Mucosa of descending colon (tissue), 3 donors: ENCODE measurements around the gene GALNT10. TPM values are rescaled to one million over a fixed set of nuclear protein-coding genes. Genes with fewer than 3 reads are reported as not detected.

ENCODE experiments used
- ATAC-seq: fragments of 200-7000 bp; cut with Tn5 transposase; one replicate; pipeline ENCODE4 v1.9.1; 2020; ENCODE audit warnings: mild to moderate bottlenecking, moderate library complexity
- DNase-seq, 3 donors: peaks; one replicate each; pipeline ENCODE4 v3.0.0-alpha.2; 2020
- H3K36me3 ChIP-seq: fragments of 200-600 bp; one replicate; pipeline ENCODE4 v1.8.0; 2021; ENCODE audit warnings: low read depth, mild to moderate bottlenecking
- H3K4me1 ChIP-seq: fragments of 200-600 bp; one replicate; pipeline ENCODE4 v1.8.0; 2021; ENCODE audit warnings: low read depth, mild to moderate bottlenecking
- H3K4me3 ChIP-seq: fragments of 200-600 bp; one replicate; pipeline ENCODE4 v1.8.0; 2021; ENCODE audit warnings: mild to moderate bottlenecking
- H3K9me3 ChIP-seq: fragments of 200-600 bp; one replicate; pipeline ENCODE4 v1.8.0; 2021; ENCODE audit warnings: mild to moderate bottlenecking
- intact Hi-C, 2 donors: fragments of 100-400 bp; cut with DNase I in 1 of 2; cut with micrococcal nuclease in 1 of 2; formaldehyde crosslinking; loops; one replicate each; pipeline versions ENCODE4 v1.11.0 to v1.11.1; 2022; cut with DNase I, micrococcal nuclease
- long read RNA-seq, 2 donors: library from polyadenylated mRNA; unstranded; transcript quantifications; one replicate each; pipeline ENCODE4 v2.0.0, GENCODE V29; 2019 to 2021
- total RNA-seq, 3 donors: library from RNA; stranded (reverse); fragmentation: NEBNext Ultra II Directional in 2 of 3; extraction: Animal tissue kit (Norgen Biotek cat#: 25700) in 2 of 3; gene quantifications; one replicate each; pipeline versions ENCODE4 v1.2.1 to v1.2.4, GENCODE V29; 2021 to 2023
- TF ChIP-seq, protein P1 (sequence below): fragments of 200-600 bp; IDR thresholded peaks from one replicate; pipeline ENCODE4 v1.8.0; 2022; ENCODE audit warnings: antibody characterized with exemption, mild to moderate bottlenecking
- donor health status: DM: no; HTN: no; CAD: no; lungs with moderate emphysema.
- donor health status: DM: no; HTN: no; CAD: no.
- donor health status: DM: no; HTN: yes; CAD: no.

GALNT10 gene, protein sequence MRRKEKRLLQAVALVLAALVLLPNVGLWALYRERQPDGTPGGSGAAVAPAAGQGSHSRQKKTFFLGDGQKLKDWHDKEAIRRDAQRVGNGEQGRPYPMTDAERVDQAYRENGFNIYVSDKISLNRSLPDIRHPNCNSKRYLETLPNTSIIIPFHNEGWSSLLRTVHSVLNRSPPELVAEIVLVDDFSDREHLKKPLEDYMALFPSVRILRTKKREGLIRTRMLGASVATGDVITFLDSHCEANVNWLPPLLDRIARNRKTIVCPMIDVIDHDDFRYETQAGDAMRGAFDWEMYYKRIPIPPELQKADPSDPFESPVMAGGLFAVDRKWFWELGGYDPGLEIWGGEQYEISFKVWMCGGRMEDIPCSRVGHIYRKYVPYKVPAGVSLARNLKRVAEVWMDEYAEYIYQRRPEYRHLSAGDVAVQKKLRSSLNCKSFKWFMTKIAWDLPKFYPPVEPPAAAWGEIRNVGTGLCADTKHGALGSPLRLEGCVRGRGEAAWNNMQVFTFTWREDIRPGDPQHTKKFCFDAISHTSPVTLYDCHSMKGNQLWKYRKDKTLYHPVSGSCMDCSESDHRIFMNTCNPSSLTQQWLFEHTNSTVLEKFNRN
- 10 to 100 TPM; 38.5 to 51.5 (median 41.4) TPM for total RNA-seq
- long read RNA-seq, donor 1, full-length matches to known transcripts, result 12 of 37 reads
- long read RNA-seq, donor 1, partial matches to known transcripts, result 8 of 37 reads
- long read RNA-seq, donor 1, other reads (novel, unspliced or antisense), result 17 of 37 reads
- long read RNA-seq, donor 2, partial matches to known transcripts, result 1 of 2 reads
- long read RNA-seq, donor 2, other reads (novel, unspliced or antisense), result 1 of 2 reads

DNA sequence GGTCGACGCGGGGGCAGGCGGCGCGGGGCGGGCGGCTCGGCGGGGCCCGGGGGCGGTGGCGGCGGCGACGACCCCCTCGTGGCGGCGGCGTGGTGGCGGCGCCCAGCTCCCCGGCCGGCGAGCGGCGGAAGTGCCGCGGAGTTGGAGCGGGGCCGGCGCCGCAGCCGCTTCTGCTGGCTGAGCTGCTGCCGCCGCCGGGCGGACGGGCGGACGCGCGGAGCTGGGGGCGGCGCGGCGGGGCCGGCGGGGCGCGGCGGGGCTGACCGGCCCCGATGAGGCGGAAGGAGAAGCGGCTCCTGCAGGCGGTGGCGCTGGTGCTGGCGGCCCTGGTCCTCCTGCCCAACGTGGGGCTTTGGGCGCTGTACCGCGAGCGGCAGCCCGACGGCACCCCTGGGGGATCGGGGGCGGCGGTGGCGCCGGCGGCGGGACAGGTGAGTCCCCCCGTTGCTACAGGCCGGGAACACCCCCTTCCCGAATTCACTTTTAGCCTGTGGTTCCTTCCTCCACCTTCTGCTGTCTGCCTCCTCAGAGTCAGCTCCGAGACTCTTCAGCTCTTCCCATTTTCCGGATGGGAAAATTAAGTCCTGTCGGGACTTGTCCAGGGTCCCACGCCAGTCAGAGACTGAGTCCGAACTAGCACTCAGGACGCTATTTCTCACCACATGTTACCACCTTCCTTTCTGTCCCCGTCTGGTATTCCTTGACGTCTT lies at the start of gene GALNT10:
Gene GALNT10, plus strand, starts transcription at position 139 of the 710 bp plus-strand sequence. Its CDS starts 134 bp downstream, at position 273.
- Histone ChIP-seq H3K36me3 (no peaks in the 10 kb centered on the region), H3K4me1 (peaks cover 11% of the 10 kb centered on the region)
- intact Hi-C loops, result no loop called here

DNA sequence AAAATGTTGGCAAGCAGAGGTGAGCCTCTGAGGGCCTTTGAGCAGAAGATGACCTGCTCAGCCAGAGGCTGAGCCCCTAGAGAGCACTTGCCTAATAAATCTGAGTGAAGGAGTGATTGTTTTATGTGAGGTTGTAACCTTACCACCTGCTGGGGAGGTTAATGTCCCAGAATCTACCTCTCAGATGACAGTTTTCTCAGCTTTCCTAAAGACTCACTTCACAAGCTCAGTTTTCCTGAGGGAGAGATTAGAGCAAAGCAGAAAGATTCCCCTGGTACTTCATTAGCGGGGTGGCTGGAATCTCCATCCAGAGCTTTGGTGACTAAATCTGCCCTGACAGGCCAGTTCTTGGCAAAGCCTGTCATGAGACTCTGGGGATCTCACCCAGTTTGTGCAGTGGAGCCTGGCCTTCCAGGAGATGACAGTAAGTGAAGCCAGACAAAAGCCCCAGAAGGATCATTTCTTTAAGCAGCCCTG lies 48.8 kb upstream of the GALNT10 start:
- Histone ChIP-seq H3K4me3 (no peak overlapping the region), H3K36me3 (no peaks in the 10 kb centered on the region), H3K4me1 (no peaks in the 10 kb centered on the region), H3K9me3 (no peaks in the 10 kb centered on the region)
- DNase-seq (no peak), ATAC-seq (no peak)
- intact Hi-C loops, result no loop called here
- TF ChIP-seq, protein P1, sequence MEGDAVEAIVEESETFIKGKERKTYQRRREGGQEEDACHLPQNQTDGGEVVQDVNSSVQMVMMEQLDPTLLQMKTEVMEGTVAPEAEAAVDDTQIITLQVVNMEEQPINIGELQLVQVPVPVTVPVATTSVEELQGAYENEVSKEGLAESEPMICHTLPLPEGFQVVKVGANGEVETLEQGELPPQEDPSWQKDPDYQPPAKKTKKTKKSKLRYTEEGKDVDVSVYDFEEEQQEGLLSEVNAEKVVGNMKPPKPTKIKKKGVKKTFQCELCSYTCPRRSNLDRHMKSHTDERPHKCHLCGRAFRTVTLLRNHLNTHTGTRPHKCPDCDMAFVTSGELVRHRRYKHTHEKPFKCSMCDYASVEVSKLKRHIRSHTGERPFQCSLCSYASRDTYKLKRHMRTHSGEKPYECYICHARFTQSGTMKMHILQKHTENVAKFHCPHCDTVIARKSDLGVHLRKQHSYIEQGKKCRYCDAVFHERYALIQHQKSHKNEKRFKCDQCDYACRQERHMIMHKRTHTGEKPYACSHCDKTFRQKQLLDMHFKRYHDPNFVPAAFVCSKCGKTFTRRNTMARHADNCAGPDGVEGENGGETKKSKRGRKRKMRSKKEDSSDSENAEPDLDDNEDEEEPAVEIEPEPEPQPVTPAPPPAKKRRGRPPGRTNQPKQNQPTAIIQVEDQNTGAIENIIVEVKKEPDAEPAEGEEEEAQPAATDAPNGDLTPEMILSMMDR, result no peak

More for the DNA sequence above, at the start of gene GALNT10:
- DNase-seq (peak; percentile 67 to 83 (median 80)), ATAC-seq (peak; percentile 62)
- Histone ChIP-seq H3K4me3 (peak within 1 kb of the TSS; percentile 67), H3K9me3 (no peaks in the 10 kb centered on the region)
- TF ChIP-seq, protein P1, result no peak

DNA sequence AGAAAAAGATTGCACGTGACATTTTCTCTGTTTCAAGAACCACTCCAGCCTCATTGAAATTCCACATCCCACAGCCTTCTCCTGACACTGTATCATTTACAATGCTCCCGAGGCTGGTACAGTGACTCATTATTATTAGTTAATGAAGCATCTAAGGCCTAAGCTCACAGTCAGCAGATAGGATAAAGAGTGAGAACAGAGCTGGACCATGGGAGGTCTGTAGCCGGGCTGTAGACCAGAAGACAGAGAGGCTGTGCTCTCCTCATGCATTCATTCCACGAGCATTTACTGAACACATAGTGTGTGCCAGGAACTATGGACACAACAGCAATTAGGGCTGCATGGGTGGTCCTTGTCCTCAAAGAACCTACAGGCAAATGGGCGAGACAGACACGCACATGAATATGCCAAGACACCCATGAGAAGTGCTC lies 47.3 kb upstream of the GALNT10 start:
- TF ChIP-seq, protein P1, result no peak
- no peak for DNase-seq
- no peak overlapping the region for H3K4me3 ChIP-seq
- H3K9me3 ChIP-seq, result no peaks in the 10 kb centered on the region
- no peak for ATAC-seq
- intact Hi-C loops, result no loop called here
- H3K36me3 ChIP-seq, result no peaks in the 10 kb centered on the region
- H3K4me1 ChIP-seq, result no peaks in the 10 kb centered on the region

DNA sequence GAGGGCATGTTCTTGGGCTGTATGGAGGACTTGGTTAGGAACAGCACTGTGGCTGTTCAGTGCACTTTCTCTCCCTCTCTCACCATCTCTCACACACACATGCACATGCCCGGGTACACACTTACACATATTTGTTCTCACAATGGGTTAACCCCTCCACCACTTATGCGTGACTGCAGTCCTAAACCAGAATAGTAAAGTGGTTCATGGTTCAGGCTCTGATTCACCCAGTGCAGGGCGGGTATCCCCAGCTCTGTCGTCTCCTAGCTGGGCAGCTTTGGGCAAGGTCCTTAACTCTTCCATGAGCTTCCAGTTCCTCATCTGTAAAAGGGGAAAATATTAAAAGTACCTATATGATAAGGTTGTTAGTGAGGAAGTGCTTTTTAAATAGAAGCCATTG lies 45.3 kb upstream of the GALNT10 start:
- TF ChIP-seq, protein P1, result no peak
- no peak for DNase-seq
- intact Hi-C loops, result no loop called here
- H3K36me3 ChIP-seq, result no peaks in the 10 kb centered on the region
- no peak overlapping the region for H3K4me3 ChIP-seq
- ATAC-seq, result no peak
- no peaks in the 10 kb centered on the region for H3K4me1 ChIP-seq
- H3K9me3 ChIP-seq, result no peaks in the 10 kb centered on the region

DNA sequence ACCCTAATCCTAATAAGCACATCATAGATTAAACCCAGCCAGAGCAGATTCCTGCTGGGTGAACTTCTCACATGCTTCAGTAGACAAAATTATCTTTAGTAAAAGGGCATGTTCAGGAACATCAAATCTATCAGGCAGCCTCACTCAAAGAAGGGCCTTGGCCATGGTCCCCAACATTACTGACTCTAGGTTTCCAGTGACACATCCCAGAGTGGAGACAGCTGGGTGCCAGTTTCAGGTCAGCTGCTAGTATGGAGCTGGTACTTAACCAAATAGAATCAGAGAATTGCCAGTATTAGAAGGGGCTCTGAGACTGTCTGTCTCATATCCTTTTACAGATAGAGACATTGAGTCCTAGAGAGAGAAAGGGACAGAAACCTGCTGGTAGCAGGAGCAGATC lies 44.1 kb upstream of the GALNT10 start:
- ATAC-seq, result no peak
- Histone ChIP-seq H3K4me3 (no peak overlapping the region), H3K36me3 (no peaks in the 10 kb centered on the region), H3K4me1 (no peaks in the 10 kb centered on the region), H3K9me3 (no peaks in the 10 kb centered on the region)
- intact Hi-C loops, result no loop called here
- TF ChIP-seq, protein P1, result no peak
- no peak for DNase-seq
